ENCODE results near the gene VWDE. TPM values are rescaled to one million over a fixed set of nuclear protein-coding genes. Genes with fewer than 3 reads are reported as not detected.

VWDE gene
- total RNA-seq, 1 donor from 2014 or later = not detected

- ATAC-seq (ENCODE audit: poor library complexity) = no peak
- no peak for DNase-seq
- intact Hi-C loops (cut with DNase I) = no loop called here
These were observed 45.0 kb downstream of the VWDE start for GRCh38 chr7:12358694-12359093.

- DNase-seq (no peak), ATAC-seq (ENCODE audit: poor library complexity) (no peak)
- intact Hi-C loops (cut with DNase I) = no loop called here
These were observed 46.2 kb downstream of the VWDE start for GRCh38 chr7:12357508-12357907.

DNA sequence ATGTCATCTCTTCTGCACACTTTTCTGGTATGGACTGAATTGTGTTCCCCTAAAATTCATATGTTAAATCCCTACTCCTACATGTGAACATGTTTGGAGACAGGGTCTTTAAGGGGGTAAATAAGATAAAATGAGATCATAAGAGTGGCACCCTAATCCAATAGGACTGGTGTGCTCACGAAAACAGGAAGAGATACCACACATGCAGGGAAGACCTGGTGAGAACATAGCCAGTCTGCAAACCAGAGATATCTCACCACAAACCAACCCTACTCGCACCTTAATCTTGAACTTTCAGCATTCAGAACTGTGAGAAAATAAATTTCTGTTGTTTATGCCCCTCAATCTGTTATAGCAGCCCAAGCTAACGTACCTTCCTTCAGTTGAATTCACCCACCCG lies 51.8 kb downstream of the VWDE start:
- ATAC-seq (ENCODE audit: poor library complexity) = no peak

DNA sequence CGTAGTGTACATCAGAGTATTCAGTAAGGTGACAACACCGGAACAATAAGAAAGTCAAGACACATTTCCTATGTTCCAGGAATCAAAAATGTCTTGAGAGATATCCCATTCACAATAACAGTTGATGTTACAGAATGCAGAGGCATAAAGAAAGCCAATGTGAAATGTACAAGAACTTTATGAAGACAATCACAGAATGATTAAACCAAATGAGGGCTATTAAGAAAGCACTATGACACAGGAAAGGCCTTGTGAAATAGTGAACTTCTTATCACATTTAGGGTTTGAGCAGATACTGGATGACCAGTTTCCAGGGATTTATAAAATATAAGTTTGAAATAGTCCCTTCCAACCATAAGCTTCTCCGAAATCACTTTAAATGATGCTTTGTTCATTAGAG lies 52.7 kb downstream of the VWDE start:
- no peak for DNase-seq

More for the DNA sequence above, 51.8 kb downstream of the VWDE start:
- DNase-seq = no peak
- intact Hi-C loops (cut with DNase I) = no loop called here

DNA sequence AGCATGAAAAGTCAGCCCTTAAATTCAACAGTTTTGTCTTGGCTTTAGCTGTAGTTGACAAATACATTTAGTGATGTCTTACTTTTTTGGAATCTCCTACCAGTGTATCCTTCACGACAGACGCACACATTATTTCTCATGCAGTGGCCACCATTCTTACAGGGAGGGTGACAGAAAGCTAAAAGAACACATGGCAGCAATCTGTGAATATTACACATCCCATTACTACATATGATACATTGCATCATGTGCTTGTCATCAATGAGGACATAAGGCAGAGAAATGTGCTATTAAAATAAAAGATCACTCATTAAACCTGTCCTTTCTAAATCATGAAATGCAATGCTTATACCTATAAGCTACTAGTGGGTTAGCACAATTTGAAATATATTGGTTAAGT lies 66.6 kb downstream of the VWDE start:
- DNase-seq (no peak), ATAC-seq (ENCODE audit: poor library complexity) (no peak)
- intact Hi-C loops (cut with DNase I) = no loop called here

More for the DNA sequence above, 52.7 kb downstream of the VWDE start:
- intact Hi-C loops (cut with DNase I) = no loop called here
- ATAC-seq (ENCODE audit: poor library complexity) = no peak

GRCh38 chr7:12328888-12329770 lies 74.5 kb downstream of the VWDE start:
- intact Hi-C loops (cut with DNase I) = no loop called here
- DNase-seq = no peak
- ATAC-seq (ENCODE audit: poor library complexity) = no peak

DNA sequence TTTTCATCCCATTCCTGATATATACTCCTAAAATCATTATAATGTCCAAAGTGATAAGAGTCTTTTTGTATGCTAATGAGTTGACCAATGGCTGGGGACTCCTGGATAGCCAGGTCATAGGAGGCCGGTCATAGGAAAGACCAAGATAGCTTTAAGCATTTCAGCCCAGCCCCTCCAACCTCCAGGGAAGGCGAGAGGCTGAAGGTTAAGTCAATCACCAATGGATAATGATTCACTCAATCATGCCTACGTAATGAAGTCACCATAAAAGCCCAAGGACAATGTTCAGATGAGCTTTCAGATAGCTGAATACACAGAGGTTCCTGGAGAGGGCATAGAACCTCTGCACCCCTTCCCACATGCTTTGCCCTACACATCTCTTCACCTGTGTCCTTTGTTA lies 75.7 kb downstream of the VWDE start:
- intact Hi-C loops (cut with DNase I) = no loop called here
- DNase-seq = no peak
- ATAC-seq (ENCODE audit: poor library complexity) = no peak

DNA sequence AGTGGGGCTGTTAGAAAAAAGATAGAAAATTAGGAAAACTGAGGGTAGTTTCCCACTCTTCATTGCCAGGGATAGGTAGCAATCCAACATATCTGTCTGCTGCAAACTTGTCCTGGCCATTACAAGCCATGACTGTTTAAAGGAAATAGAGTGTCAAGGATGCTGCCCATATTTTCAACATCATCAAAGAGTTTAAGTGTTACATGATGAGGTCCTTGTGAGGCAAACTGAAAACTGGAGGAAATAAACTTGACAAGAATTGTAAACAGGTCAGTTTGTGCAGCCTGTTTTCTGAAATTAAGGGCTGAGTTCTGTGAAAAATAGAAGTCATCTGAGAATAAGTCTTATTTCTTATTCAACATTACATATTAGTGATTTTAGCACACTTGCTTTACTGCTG lies 78.0 kb downstream of the VWDE start:
- no peak for DNase-seq
- no peak for ATAC-seq (ENCODE audit: poor library complexity)
- intact Hi-C loops (cut with DNase I) = no loop called here

DNA sequence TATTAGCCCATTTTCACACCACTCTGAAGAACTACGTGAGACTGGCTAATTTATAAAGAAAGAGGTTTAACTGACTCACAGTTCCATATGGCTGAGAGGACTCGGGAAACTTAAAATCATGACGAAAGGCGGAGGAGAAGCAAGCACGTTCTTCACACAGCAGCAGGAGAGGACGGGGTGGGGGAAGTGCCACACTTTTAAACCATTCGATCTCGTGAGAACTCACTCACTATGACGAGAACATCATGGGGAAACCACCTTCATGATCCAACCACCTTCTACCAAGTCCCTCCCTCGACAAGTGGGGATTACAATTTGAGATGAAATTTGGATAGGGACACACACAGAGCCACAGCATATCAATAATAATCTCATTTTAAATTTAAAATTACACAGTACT lies 80.2 kb downstream of the VWDE start:
- intact Hi-C loops (cut with DNase I) = loop anchor here (2.0 to 5.0 kb wide), 2 partner anchors 257 to 896 kb away; no protein-coding TSS in a partner anchor
- DNase-seq = no peak
- no peak for ATAC-seq (ENCODE audit: poor library complexity)

DNA sequence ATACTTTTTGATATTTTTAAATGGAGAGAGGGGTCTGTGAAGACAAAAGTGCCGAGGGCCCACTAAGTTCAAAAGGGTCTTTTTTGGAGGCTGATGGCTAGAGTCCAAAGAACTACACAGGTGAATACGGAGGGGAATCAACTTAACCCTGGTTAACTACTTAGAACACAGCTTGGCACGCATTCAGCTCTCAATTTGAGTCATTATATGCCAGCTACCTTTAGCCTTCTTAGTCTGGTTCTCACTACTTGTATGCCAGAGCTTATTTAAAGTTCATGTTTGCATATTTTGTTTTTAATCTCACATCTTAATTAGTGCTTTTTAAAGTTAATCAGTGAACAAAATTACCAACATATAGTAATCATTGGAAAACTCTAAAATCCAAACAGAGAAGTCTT lies 80.8 kb downstream of the VWDE start:
- ATAC-seq (ENCODE audit: poor library complexity) (no peak), DNase-seq (no peak)
- intact Hi-C loops (cut with DNase I) = loop anchor here (2.0 to 5.0 kb wide), 2 partner anchors 256 to 896 kb away; no protein-coding TSS in a partner anchor

DNA sequence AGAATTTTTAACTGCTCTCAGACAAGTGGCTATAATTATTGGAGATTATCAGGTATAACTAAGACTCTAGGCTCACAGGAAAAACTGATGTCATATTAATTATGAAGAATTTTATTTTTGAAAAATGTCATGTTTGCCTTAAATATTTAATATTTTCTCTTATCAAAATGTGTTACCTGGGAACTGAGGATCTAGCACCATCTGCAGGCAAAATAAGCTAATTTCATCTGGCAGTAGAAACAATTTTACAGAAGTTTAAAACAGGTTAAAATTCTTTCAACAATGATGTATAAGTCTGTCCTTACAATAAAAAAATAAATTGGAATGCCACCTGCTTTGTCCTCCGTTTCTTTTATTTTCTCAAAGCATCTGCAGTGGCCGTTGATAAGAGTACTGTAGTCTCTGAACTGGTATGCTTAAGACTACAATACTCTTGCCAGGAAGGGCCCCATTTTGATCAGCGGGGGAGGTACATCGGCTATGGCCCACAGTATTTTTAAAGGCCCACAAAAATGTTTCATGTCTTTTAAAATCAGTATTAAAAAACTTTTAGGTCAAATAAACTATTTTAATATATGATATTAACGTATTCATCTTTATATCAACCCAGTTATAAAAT lies 81.3 kb downstream of the VWDE start:
- DNase-seq = no peak
- intact Hi-C loops (cut with DNase I) = loop anchor here (2.0 to 5.0 kb wide), 2 partner anchors 256 to 895 kb away; no protein-coding TSS in a partner anchor
- no peak for ATAC-seq (ENCODE audit: poor library complexity)

DNA sequence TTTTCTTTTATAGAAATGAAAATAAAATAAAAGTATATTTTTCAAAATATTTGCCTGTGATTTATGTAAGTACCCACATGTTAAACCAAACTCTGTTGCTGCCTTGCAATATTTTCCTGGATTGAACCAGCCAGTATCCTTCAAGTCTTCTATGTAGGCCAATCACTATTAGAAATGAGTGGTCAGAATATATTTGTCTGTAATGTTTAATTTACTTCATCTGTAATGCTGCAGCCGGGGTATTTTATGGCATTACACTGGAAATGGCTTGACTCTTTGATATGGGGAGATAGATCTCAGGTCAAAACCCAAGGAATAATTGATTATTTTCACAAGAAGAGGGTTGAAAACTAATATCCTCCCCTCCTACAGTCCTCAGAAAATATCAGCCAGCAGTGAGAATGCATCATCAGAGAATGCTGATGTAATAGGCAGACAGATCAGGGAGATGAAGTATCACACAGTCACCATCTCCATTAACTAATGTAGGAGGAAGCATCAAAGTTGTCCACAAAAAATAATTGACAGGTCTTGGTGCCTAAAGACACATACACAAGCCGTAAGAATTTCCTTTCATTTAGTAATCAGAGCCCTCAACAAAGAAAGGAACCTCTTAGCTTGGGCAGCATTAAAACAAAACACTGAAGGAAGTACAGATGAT lies 82.5 kb downstream of the VWDE start:
- intact Hi-C loops (cut with DNase I) = loop anchor here (5.0 kb wide), 1 partner anchor 894 kb away; no protein-coding TSS in a partner anchor
- ATAC-seq (ENCODE audit: poor library complexity) (no peak), DNase-seq (no peak)

- ATAC-seq (ENCODE audit: poor library complexity) = no peak
- intact Hi-C loops (cut with DNase I) = loop anchor here (5.0 kb wide), 1 partner anchor 893 kb away; no protein-coding TSS in a partner anchor
- DNase-seq = no peak
These were observed 83.3 kb downstream of the VWDE start for GRCh38 chr7:12320241-12320986.

- DNase-seq (no peak), ATAC-seq (ENCODE audit: poor library complexity) (no peak)
- intact Hi-C loops (cut with DNase I) = no loop called here
These were observed 86.0 kb downstream of the VWDE start for GRCh38 chr7:12317675-12318074.

- DNase-seq (no peak), ATAC-seq (ENCODE audit: poor library complexity) (no peak)
- intact Hi-C loops (cut with DNase I) = no loop called here
These were observed 86.7 kb downstream of the VWDE start for GRCh38 chr7:12316925-12317324.

DNA sequence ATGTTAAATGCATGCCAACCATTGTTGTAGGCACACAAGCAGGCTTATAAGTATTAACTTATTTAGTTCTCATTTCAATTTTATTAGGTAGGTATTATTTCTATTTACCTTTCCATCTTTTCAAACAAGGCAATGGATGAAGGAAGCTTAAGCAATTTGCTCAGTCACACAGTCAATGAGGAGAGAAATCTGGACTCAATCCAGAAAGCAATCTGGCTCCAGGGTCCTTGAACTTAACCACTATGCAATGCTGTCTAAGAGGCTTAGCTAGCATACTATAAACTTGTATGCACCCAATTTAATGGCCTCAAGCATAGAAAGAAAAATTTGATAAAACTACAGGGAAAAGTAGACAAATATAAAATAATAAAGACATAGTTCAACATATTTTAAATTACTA lies 88.6 kb downstream of the VWDE start:
- no peak for DNase-seq
- ATAC-seq (ENCODE audit: poor library complexity) = no peak
- intact Hi-C loops (cut with DNase I) = no loop called here

DNA sequence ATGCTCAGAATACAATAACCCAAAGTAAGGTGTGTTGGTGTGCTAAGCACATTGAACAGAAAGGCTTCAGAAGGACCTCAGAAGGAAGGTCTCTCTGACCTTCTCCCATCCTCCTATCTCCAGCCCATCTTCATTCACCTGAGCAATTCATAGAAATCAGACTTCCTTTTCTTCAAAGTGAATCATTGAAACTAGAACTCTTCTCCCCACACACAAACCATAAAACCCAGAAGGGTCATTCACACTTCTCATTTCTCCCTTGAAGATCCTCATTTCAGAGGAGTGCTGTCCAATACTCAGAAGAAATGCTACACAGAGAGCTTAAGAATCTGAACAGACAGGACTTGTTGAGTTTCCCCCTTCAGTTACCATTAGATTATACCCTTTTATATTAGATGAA lies 89.5 kb downstream of the VWDE start:
- DNase-seq (no peak), ATAC-seq (ENCODE audit: poor library complexity) (no peak)
- intact Hi-C loops (cut with DNase I) = no loop called here

- no peak for ATAC-seq (ENCODE audit: poor library complexity)
- no peak for DNase-seq
- intact Hi-C loops (cut with DNase I) = no loop called here
These were observed 98.2 kb downstream of the VWDE start for GRCh38 chr7:12305502-12305901.

DNA sequence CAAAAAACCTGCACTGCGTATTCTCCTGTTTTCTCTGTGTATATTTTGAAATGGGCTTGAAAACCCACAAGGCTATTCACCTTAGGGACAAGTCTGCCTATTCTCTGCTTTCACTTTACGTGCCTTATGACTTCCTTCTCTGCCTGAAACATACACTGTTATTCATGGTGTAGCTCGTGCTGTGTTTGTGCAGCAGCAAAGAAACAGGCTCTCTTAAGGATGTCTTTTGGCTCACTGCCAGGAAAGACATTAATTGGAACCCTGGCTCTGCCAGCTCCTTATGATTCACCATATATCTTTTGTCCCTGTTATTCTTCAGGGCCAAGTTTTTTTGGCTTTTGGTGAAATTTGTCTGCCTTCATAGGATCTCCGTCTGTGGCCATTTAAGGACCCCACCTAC lies 100.2 kb downstream of the VWDE start:
- intact Hi-C loops (cut with DNase I) = no loop called here
- ATAC-seq (ENCODE audit: poor library complexity) = no peak
- DNase-seq = no peak
